ENCODE data around the gene COL23A1. TPM values are rescaled to one million over a fixed set of nuclear protein-coding genes. Genes with fewer than 3 reads are reported as not detected.

COL23A1 gene
- total and polyA plus RNA-seq, 4 donors = 0.36 to 1.5 (median 1.1) TPM; not detected in 1

- Histone ChIP-seq H3K36me3 (ENCODE audit: control insufficient read depth in 1 of 2, insufficient read depth in 2 of 2, low read length in 1 of 2) (no peaks in the 10 kb centered on the region), H3K4me1 (ENCODE audit: control insufficient read depth in 1 of 2, insufficient read depth in 2 of 2, low read length in 2 of 2) (no peaks in the 10 kb centered on the region), H3K27ac (ENCODE audit: low read depth in 1 of 2, low read length in 2 of 2) (no peak overlapping the region), H3K9me3 (ENCODE audit: control insufficient read depth, low read length) (no peaks in the 10 kb centered on the region), H3K27me3 (ENCODE audit: control insufficient read depth in 1 of 2, insufficient read depth in 2 of 2, low read length in 1 of 2) (no peaks in the 10 kb centered on the region), H3K4me3 (ENCODE audit: low read length in 2 of 2) (no peak overlapping the region)
- DNase-seq (peak in 1 of 2 donors; percentile 43), ATAC-seq (ENCODE audit: low FRiP score) (no peak)
- intact Hi-C loops (cut with DNase I) = no loop called here
- WGBS, 2 donors = 80 to 81% methylated on average over 17 of the region's 17 CpGs
These were observed 351.2 kb downstream of the COL23A1 start for GRCh38 chr5:178238711-178239592.

- intact Hi-C loops (cut with DNase I) = no loop called here
- no peak overlapping the region for H3K27ac ChIP-seq (ENCODE audit: low read depth in 1 of 2, low read length in 2 of 2)
- no peak overlapping the region for H3K4me3 ChIP-seq (ENCODE audit: low read length in 2 of 2)
- H3K27me3 ChIP-seq (ENCODE audit: control insufficient read depth in 1 of 2, insufficient read depth in 2 of 2, low read length in 1 of 2) = no peaks in the 10 kb centered on the region
- no peak for DNase-seq
- 96 to 97% methylated on average over 6 of the region's 6 CpGs for WGBS, 2 donors
- H3K4me1 ChIP-seq (ENCODE audit: control insufficient read depth in 1 of 2, insufficient read depth in 2 of 2, low read length in 2 of 2) = no peaks in the 10 kb centered on the region
- H3K9me3 ChIP-seq (ENCODE audit: control insufficient read depth, low read length) = no peaks in the 10 kb centered on the region
- no peak for ATAC-seq (ENCODE audit: low FRiP score)
- no peaks in the 10 kb centered on the region for H3K36me3 ChIP-seq (ENCODE audit: control insufficient read depth in 1 of 2, insufficient read depth in 2 of 2, low read length in 1 of 2)
These were observed 351.9 kb downstream of the COL23A1 start for GRCh38 chr5:178238313-178238635.

DNA sequence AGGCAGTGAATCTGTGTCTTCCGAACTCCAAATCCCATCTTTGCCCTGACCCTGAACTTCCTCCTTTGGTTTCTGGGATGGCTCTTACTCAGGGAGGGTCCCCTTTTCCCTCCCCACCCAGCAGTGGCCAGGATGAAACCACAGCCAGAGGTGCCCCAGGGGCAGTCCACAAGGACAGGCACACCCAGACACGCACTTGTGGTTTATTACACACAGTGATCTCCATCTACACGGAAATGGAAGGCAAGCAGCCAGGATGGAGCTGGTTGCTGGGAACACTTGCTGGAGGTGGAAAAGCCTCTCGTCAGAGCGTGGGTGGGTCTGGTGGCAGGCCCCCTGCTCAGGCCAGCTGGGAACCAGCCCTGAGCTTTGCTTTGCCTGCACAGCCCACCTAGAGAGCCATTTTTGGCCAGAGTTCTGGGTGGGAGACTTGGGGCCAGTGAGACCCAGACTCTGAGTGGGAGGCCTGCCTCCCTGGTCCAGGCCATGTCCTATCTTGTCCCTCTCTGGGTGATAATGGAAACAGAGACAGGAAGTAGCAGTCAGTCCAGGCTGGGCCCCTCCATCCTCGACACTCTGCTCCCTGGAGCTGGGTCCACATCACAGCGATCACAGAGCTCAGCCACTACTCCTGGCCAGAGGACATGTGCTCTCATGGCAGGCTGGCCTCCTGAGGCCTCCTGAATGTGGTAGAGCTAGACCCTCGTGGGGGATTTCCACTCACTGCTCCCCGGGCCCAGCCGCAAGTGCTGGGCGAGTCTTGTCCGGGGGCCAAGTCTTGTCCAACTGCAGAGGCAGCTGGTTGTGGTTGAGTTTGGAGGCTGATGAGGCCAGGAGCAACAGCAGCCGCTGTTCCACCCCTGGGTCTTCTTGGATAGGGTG is 352.5 kb downstream of the COL23A1 start:
- H3K9me3 ChIP-seq (ENCODE audit: control insufficient read depth, low read length) = no peaks in the 10 kb centered on the region
- no peaks in the 10 kb centered on the region for H3K4me1 ChIP-seq (ENCODE audit: control insufficient read depth in 1 of 2, insufficient read depth in 2 of 2, low read length in 2 of 2)
- H3K27ac ChIP-seq (ENCODE audit: low read depth in 1 of 2, low read length in 2 of 2) = no peak overlapping the region
- intact Hi-C loops (cut with DNase I) = no loop called here
- WGBS, 2 donors = 84 to 88% methylated on average over 13 of the region's 13 CpGs
- DNase-seq = peak in 1 of 2 donors; percentile 45
- H3K36me3 ChIP-seq (ENCODE audit: control insufficient read depth in 1 of 2, insufficient read depth in 2 of 2, low read length in 1 of 2) = no peaks in the 10 kb centered on the region
- no peaks in the 10 kb centered on the region for H3K27me3 ChIP-seq (ENCODE audit: control insufficient read depth in 1 of 2, insufficient read depth in 2 of 2, low read length in 1 of 2)
- H3K4me3 ChIP-seq (ENCODE audit: low read length in 2 of 2) = no peak overlapping the region
- ATAC-seq (ENCODE audit: low FRiP score) = no peak

DNA sequence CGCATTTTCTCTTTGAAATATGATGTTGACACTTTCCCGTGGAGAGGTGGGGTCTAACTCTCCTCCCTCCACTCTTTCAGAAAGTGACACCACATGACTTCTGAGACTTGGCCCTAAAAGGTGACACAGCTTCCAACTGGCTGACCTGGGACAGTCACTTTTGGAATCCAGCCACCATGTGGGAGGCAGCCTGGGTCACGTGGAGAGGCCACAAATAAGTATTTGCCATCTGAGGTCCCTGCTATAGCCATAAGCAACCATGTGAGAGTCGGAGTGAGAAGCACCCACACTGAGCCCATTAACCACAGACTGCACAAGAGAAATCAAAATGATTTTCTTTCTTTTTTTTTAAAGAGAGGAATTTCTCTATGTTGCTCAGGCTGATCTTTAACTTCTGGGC is 353.5 kb downstream of the COL23A1 start:
- intact Hi-C loops (cut with DNase I) = no loop called here
- ATAC-seq (ENCODE audit: low FRiP score) (no peak), DNase-seq (peak in 1 of 2 donors; percentile 55)
- no peak overlapping the region for H3K27ac ChIP-seq (ENCODE audit: low read depth in 1 of 2, low read length in 2 of 2)
- H3K27me3 ChIP-seq (ENCODE audit: control insufficient read depth in 1 of 2, insufficient read depth in 2 of 2, low read length in 1 of 2) = no peaks in the 10 kb centered on the region
- no peaks in the 10 kb centered on the region for H3K9me3 ChIP-seq (ENCODE audit: control insufficient read depth, low read length)
- H3K36me3 ChIP-seq (ENCODE audit: control insufficient read depth in 1 of 2, insufficient read depth in 2 of 2, low read length in 1 of 2) = no peaks in the 10 kb centered on the region
- H3K4me3 ChIP-seq (ENCODE audit: low read length in 2 of 2) = no peak overlapping the region
- WGBS, 2 donors = 28 to 34% methylated on average over 4 of the region's 4 CpGs
- H3K4me1 ChIP-seq (ENCODE audit: control insufficient read depth in 1 of 2, insufficient read depth in 2 of 2, low read length in 2 of 2) = no peaks in the 10 kb centered on the region

DNA sequence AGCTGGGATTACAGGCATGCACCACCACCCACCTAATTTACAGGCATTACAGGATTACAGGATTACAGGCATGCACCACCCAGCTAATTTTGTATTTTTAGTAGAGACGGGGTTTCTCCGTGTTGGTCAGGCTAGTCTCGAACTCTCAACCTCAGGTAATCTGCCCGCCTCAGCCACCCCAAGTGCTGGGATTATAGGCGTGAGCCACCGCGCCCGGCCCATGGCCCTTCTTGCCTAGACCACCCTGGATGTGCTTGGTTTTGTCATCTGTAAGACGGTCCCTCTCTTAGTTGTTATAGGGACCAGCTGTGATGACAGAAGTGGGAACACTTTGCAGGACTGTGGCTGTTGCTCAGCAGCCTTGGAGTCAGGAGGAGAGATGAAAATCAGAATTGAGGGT is 354.1 kb downstream of the COL23A1 start:
- ATAC-seq (ENCODE audit: low FRiP score) = no peak
- Histone ChIP-seq H3K27me3 (ENCODE audit: control insufficient read depth in 1 of 2, insufficient read depth in 2 of 2, low read length in 1 of 2) (no peaks in the 10 kb centered on the region), H3K27ac (ENCODE audit: low read depth in 1 of 2, low read length in 2 of 2) (no peak overlapping the region), H3K9me3 (ENCODE audit: control insufficient read depth, low read length) (no peaks in the 10 kb centered on the region), H3K36me3 (ENCODE audit: control insufficient read depth in 1 of 2, insufficient read depth in 2 of 2, low read length in 1 of 2) (no peaks in the 10 kb centered on the region), H3K4me1 (ENCODE audit: control insufficient read depth in 1 of 2, insufficient read depth in 2 of 2, low read length in 2 of 2) (no peaks in the 10 kb centered on the region), H3K4me3 (ENCODE audit: low read length in 2 of 2) (no peak overlapping the region)
- WGBS, 2 donors = 90 to 94% methylated on average over 9 of the region's 9 CpGs
- DNase-seq = no peak
- intact Hi-C loops (cut with DNase I) = no loop called here

- 71 to 90% methylated on average over 3 of the region's 3 CpGs for WGBS, 2 donors
- Histone ChIP-seq H3K4me3 (ENCODE audit: low read length in 2 of 2) (no peak overlapping the region), H3K27me3 (ENCODE audit: control insufficient read depth in 1 of 2, insufficient read depth in 2 of 2, low read length in 1 of 2) (no peaks in the 10 kb centered on the region), H3K9me3 (ENCODE audit: control insufficient read depth, low read length) (no peaks in the 10 kb centered on the region), H3K4me1 (ENCODE audit: control insufficient read depth in 1 of 2, insufficient read depth in 2 of 2, low read length in 2 of 2) (peaks cover 0 to 2% of the 10 kb centered on the region in 2 donors), H3K27ac (ENCODE audit: low read depth in 1 of 2, low read length in 2 of 2) (no peak overlapping the region), H3K36me3 (ENCODE audit: control insufficient read depth in 1 of 2, insufficient read depth in 2 of 2, low read length in 1 of 2) (peaks cover 0 to 2% of the 10 kb centered on the region in 2 donors)
- no peak for ATAC-seq (ENCODE audit: low FRiP score)
- intact Hi-C loops (cut with DNase I) = no loop called here
- DNase-seq = no peak
These were observed 354.6 kb downstream of the COL23A1 start for GRCh38 chr5:178235588-178235974.

GRCh38 chr5:178234750-178235587 is 355.2 kb downstream of the COL23A1 start:
- intact Hi-C loops (cut with DNase I) = no loop called here
- peak; percentile 83 to 89 for DNase-seq
- Histone ChIP-seq H3K4me3 (ENCODE audit: low read length in 2 of 2) (no peak overlapping the region), H3K27ac (ENCODE audit: low read depth in 1 of 2, low read length in 2 of 2) (no peak overlapping the region), H3K9me3 (ENCODE audit: control insufficient read depth, low read length) (no peaks in the 10 kb centered on the region), H3K4me1 (ENCODE audit: control insufficient read depth in 1 of 2, insufficient read depth in 2 of 2, low read length in 2 of 2) (peaks cover 0 to 2% of the 10 kb centered on the region in 2 donors), H3K27me3 (ENCODE audit: control insufficient read depth in 1 of 2, insufficient read depth in 2 of 2, low read length in 1 of 2) (no peaks in the 10 kb centered on the region), H3K36me3 (ENCODE audit: control insufficient read depth in 1 of 2, insufficient read depth in 2 of 2, low read length in 1 of 2) (peaks cover 0 to 2% of the 10 kb centered on the region in 2 donors)
- 26% methylated on average over 12 of the region's 12 CpGs for WGBS, 2 donors
- ATAC-seq (ENCODE audit: low FRiP score) = no peak

GRCh38 chr5:178234121-178234749 is 356.0 kb downstream of the COL23A1 start:
- intact Hi-C loops (cut with DNase I) = no loop called here
- Histone ChIP-seq H3K4me3 (ENCODE audit: low read length in 2 of 2) (no peak overlapping the region), H3K9me3 (ENCODE audit: control insufficient read depth, low read length) (no peaks in the 10 kb centered on the region), H3K27me3 (ENCODE audit: control insufficient read depth in 1 of 2, insufficient read depth in 2 of 2, low read length in 1 of 2) (no peaks in the 10 kb centered on the region), H3K4me1 (ENCODE audit: control insufficient read depth in 1 of 2, insufficient read depth in 2 of 2, low read length in 2 of 2) (peaks cover 0 to 2% of the 10 kb centered on the region in 2 donors), H3K27ac (ENCODE audit: low read depth in 1 of 2, low read length in 2 of 2) (no peak overlapping the region), H3K36me3 (ENCODE audit: control insufficient read depth in 1 of 2, insufficient read depth in 2 of 2, low read length in 1 of 2) (peaks cover 0 to 3% of the 10 kb centered on the region in 2 donors)
- ATAC-seq (ENCODE audit: low FRiP score) (no peak), DNase-seq (no peak)
- 93% methylated on average over 7 of the region's 7 CpGs for WGBS, 2 donors
